Stomach smooth muscle (tissue), 2 donors: Measurements from ENCODE around the gene TCL1A.

Experiments used
- H3K27ac ChIP-seq: one replicate; pipeline ENCODE4 v1.7.0; 2013; ENCODE audit warnings: mild to moderate bottlenecking, low read length, inconsistent platforms
- H3K27me3 ChIP-seq, 2 donors: one replicate each; pipeline ENCODE4 v1.7.0; 2013; ENCODE audit warnings: low read length in 2 of 2; ENCODE audit not compliant: insufficient read depth in 2 of 2, control insufficient read depth in 1 of 2
- H3K36me3 ChIP-seq, 2 donors: one replicate each; pipeline ENCODE4 v1.7.0; 2013; ENCODE audit warnings: low read length in 2 of 2; ENCODE audit not compliant: control insufficient read depth in 2 of 2, insufficient read depth in 2 of 2
- H3K4me1 ChIP-seq: one replicate; pipeline ENCODE4 v1.7.0; 2013; ENCODE audit warnings: low read length; ENCODE audit not compliant: control insufficient read depth, insufficient read depth
- H3K4me3 ChIP-seq, 2 donors: one replicate each; pipeline ENCODE4 v1.7.0; 2013; ENCODE audit warnings: low read length in 2 of 2
- H3K9ac ChIP-seq, 2 donors: one replicate each; pipeline ENCODE4 v1.7.0; 2013; ENCODE audit warnings: low read length in 2 of 2, mild to moderate bottlenecking in 1 of 2
- H3K9me3 ChIP-seq, 2 donors: one replicate each; pipeline ENCODE4 v1.7.0; 2013; ENCODE audit warnings: low read length in 2 of 2; ENCODE audit not compliant: control insufficient read depth in 2 of 2
- donor health status: healthy.
- donor health status: Pancreatic carcinoma.

TCL1A gene

GRCh38 chr14:95662376-95663186, 51.3 kb downstream of the TCL1A start:
- Histone ChIP-seq H3K4me1 (no peaks in the 10 kb centered on the region), H3K36me3 (no peaks in the 10 kb centered on the region), H3K9me3 (no peaks in the 10 kb centered on the region), H3K27ac (no peak overlapping the region), H3K27me3 (peaks cover 12 to 29% of the 10 kb centered on the region in 2 donors), H3K9ac (no peak overlapping the region), H3K4me3 (no peak overlapping the region)

GRCh38 chr14:95660651-95661515, 53.0 kb downstream of the TCL1A start:
- H3K9me3 ChIP-seq = no peaks in the 10 kb centered on the region
- H3K9ac ChIP-seq = no peak overlapping the region
- no peak overlapping the region for H3K4me3 ChIP-seq
- no peaks in the 10 kb centered on the region for H3K36me3 ChIP-seq
- no peak overlapping the region for H3K27ac ChIP-seq
- H3K27me3 ChIP-seq = peaks cover 12 to 23% of the 10 kb centered on the region in 2 donors
- no peaks in the 10 kb centered on the region for H3K4me1 ChIP-seq

GRCh38 chr14:95659990-95660385, 53.9 kb downstream of the TCL1A start:
- Histone ChIP-seq H3K4me3 (no peak overlapping the region), H3K27ac (no peak overlapping the region), H3K9me3 (no peaks in the 10 kb centered on the region)

More at GRCh38 chr14:95659990-95660385, 53.9 kb downstream of the TCL1A start:
- Histone ChIP-seq H3K9ac (no peak overlapping the region), H3K36me3 (no peaks in the 10 kb centered on the region), H3K4me1 (no peaks in the 10 kb centered on the region), H3K27me3 (peaks cover 12 to 23% of the 10 kb centered on the region in 2 donors)
